Activated CD8-positive, alpha-beta T cell treated with anti-CD3 and anti-CD28 coated beads for 36 hours (primary cell): Measurements from ENCODE around the gene IQCK. TPM values are rescaled to one million over a fixed set of nuclear protein-coding genes. Genes with fewer than 3 reads are reported as not detected.

Experiments
- ATAC-seq: fragments of 200-7000 bp; cut with Tn5 transposase; one replicate; pipeline ENCODE4 v1.10.0; 2021; ENCODE audit warnings: mild to moderate bottlenecking, moderate library complexity
- CTCF ChIA-PET: fragments of 350-600 bp; sonication (Branson Sonifier 250); formaldehyde crosslinking; loops from one replicate; lab custom pipeline; 2021; ENCODE audit warnings: antibody characterized with exemption; lab: Charles Lee
- POLR2A ChIA-PET: fragments of 350-600 bp; sonication (Branson Sonifier 250); formaldehyde crosslinking; loops from one replicate; lab custom pipeline; 2021; ENCODE audit warnings: antibody characterized with exemption; lab: Charles Lee
- DNase-seq: peaks from one replicate; pipeline ENCODE4 v3.0.0-alpha.2; 2020
- H3K27ac Mint-ChIP-seq: one replicate; pipeline ENCODE4 v1.8.0; 2021; ENCODE audit warnings: mild to moderate bottlenecking, mixed read lengths
- H3K27me3 Mint-ChIP-seq: one replicate; pipeline ENCODE4 v1.8.0; 2021; ENCODE audit warnings: mixed read lengths
- H3K36me3 Mint-ChIP-seq: one replicate; pipeline ENCODE4 v1.8.0; 2021; ENCODE audit warnings: low read depth, mixed read lengths
- H3K4me1 Mint-ChIP-seq: one replicate; pipeline ENCODE4 v1.8.0; 2021; ENCODE audit warnings: low read depth, mixed read lengths
- H3K4me3 Mint-ChIP-seq: one replicate; pipeline ENCODE4 v1.8.0; 2021; ENCODE audit warnings: mild to moderate bottlenecking, moderate library complexity, mixed read lengths
- H3K9me3 Mint-ChIP-seq: one replicate; pipeline ENCODE4 v1.8.0; 2021; ENCODE audit warnings: mixed read lengths
- intact Hi-C: fragments of 100-400 bp; cut with micrococcal nuclease; formaldehyde crosslinking; loops from one replicate; pipeline ENCODE4 v1.10.0; 2022
- total RNA-seq, 2 experiments: library from RNA; stranded (reverse); gene quantifications; one replicate each; pipeline ENCODE4 v1.2.3, GENCODE V29; 2021
- TF ChIP-seq, protein P1 (sequence below): fragments of 200-600 bp; IDR thresholded peaks from one replicate; pipeline ENCODE4 v1.8.0; 2022; ENCODE audit warnings: antibody characterized with exemption, mild to moderate bottlenecking

The IQCK gene
- total RNA-seq, 2 experiments from 2014 or later = 1.7 to 3.5 TPM

GRCh38 chr16:19860166-19861041 lies 142.3 kb downstream of the IQCK start:
- intact Hi-C loops = no loop called here
- no peak overlapping the region for H3K4me3 Mint-ChIP-seq
- H3K36me3 Mint-ChIP-seq = no peaks in the 10 kb centered on the region
- no peaks in the 10 kb centered on the region for H3K4me1 Mint-ChIP-seq
- H3K27me3 Mint-ChIP-seq = no peaks in the 10 kb centered on the region
- no peaks in the 10 kb centered on the region for H3K9me3 Mint-ChIP-seq
- CTCF ChIA-PET = no interaction called here
- POLR2A ChIA-PET = no interaction called here
- no peak overlapping the region for H3K27ac Mint-ChIP-seq
- ATAC-seq = no peak
- no peak for DNase-seq
- TF ChIP-seq, protein P1, sequence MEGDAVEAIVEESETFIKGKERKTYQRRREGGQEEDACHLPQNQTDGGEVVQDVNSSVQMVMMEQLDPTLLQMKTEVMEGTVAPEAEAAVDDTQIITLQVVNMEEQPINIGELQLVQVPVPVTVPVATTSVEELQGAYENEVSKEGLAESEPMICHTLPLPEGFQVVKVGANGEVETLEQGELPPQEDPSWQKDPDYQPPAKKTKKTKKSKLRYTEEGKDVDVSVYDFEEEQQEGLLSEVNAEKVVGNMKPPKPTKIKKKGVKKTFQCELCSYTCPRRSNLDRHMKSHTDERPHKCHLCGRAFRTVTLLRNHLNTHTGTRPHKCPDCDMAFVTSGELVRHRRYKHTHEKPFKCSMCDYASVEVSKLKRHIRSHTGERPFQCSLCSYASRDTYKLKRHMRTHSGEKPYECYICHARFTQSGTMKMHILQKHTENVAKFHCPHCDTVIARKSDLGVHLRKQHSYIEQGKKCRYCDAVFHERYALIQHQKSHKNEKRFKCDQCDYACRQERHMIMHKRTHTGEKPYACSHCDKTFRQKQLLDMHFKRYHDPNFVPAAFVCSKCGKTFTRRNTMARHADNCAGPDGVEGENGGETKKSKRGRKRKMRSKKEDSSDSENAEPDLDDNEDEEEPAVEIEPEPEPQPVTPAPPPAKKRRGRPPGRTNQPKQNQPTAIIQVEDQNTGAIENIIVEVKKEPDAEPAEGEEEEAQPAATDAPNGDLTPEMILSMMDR = no peak

GRCh38 chr16:19861133-19861532 lies 143.1 kb downstream of the IQCK start:
- H3K27me3 Mint-ChIP-seq = no peaks in the 10 kb centered on the region
- H3K36me3 Mint-ChIP-seq = no peaks in the 10 kb centered on the region
- intact Hi-C loops = no loop called here
- no peak overlapping the region for H3K27ac Mint-ChIP-seq
- no peaks in the 10 kb centered on the region for H3K4me1 Mint-ChIP-seq
- H3K4me3 Mint-ChIP-seq = no peak overlapping the region
- no peak for DNase-seq
- TF ChIP-seq, protein P1 = no peak
- ChIA-PET POLR2A (no interaction called here), CTCF (no interaction called here)
- no peak for ATAC-seq
- no peaks in the 10 kb centered on the region for H3K9me3 Mint-ChIP-seq

DNA sequence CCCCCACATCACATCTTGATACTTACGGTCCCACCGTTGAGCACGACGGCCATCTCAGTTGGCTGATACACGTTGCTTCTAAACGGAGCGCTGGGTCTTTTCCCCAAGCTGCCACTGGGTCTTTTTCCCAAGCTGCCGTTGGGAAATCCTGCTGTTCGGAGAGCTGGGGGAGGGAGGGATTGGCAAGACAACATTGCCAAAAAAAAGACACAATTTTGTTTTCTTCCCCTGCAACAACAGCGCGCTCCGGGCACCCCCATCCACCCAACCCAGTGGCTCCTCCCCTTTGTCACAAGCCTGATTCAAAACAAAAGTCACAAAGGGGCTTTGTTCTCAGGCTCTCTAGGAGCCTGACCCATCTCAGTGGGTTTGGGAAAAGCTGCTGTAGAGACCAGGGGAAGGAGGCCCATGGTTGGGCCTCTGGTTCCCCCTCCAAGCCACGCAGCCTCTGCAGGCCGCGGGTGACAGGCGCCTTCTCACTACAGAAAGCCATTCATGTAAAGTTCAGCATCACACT lies 143.8 kb downstream of the IQCK start:
- intact Hi-C loops = no loop called here
- Mint-ChIP-seq H3K27ac (no peak overlapping the region), H3K27me3 (no peaks in the 10 kb centered on the region), H3K36me3 (no peaks in the 10 kb centered on the region), H3K9me3 (no peaks in the 10 kb centered on the region), H3K4me1 (no peaks in the 10 kb centered on the region), H3K4me3 (no peak overlapping the region)
- POLR2A ChIA-PET = no interaction called here
- TF ChIP-seq, protein P1 = no peak
- CTCF ChIA-PET = interaction anchor here (1.2 kb wide), 1 partner anchor 46 kb away, joined by 3 read pairs; no protein-coding TSS in a partner anchor
- ATAC-seq (no peak), DNase-seq (no peak)

DNA sequence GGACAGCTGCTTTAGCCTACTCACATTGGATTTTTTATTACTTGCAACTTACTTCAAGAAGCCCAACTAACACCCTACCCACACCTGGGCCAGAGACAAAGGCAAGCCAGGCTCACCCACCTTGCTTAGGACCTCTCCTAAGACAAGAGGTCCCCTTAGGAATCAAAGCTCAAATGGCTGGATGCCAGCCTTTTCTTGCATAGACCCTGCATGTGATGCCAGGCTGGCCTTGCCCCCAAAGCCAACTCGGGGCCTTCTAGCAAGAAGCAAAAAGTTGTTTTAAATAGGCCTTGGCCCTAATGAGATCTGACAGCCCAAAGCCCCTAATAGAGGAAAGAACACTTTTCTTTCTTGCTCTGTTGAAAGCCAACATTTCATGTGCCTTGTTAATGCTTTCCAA lies 145.9 kb downstream of the IQCK start:
- no peak overlapping the region for H3K27ac Mint-ChIP-seq

More for the DNA sequence above, 145.9 kb downstream of the IQCK start:
- Mint-ChIP-seq H3K36me3 (no peaks in the 10 kb centered on the region), H3K4me1 (no peaks in the 10 kb centered on the region), H3K27me3 (no peaks in the 10 kb centered on the region), H3K4me3 (no peak overlapping the region), H3K9me3 (no peaks in the 10 kb centered on the region)
- DNase-seq (no peak), ATAC-seq (no peak)
- CTCF ChIA-PET = interaction anchor here (1.2 kb wide), 1 partner anchor 35 kb away, joined by 5 read pairs; no protein-coding TSS in a partner anchor
- TF ChIP-seq, protein P1 = no peak
- intact Hi-C loops = no loop called here
- POLR2A ChIA-PET = no interaction called here
